ENCODE measurements around the gene SHROOM3.
A peak's percentile ranks its signal among the peaks of the same experiment; 100 is the strongest.

The SHROOM3 gene

GRCh38 chr4:76426272-76426671 is 8.8 kb upstream of the SHROOM3 start:
- Mint-ChIP-seq H3K36me3 (ENCODE audit: low read depth) (no peaks in the 10 kb centered on the region), H3K27me3 (ENCODE audit: low read depth) (no peaks in the 10 kb centered on the region), H3K4me3 (no peak overlapping the region), H3K4me1 (no peaks in the 10 kb centered on the region), H3K9me3 (no peaks in the 10 kb centered on the region), H3K27ac (peak overlapping the region in 2 of 3 experiments; percentile 42 to 79)
- TF ChIP-seq CTCF (IDR thresholded peaks at IDR 0.05; ENCODE audit: unreplicated experiment in 3 of 3): peak in 2 of 3 experiments; percentile 25 to 31

- Mint-ChIP-seq H3K4me3 (no peak overlapping the region), H3K27ac (no peak overlapping the region), H3K4me1 (peaks cover 1% of the 10 kb centered on the region), H3K27me3 (ENCODE audit: low read depth) (no peaks in the 10 kb centered on the region), H3K9me3 (no peaks in the 10 kb centered on the region), H3K36me3 (ENCODE audit: low read depth) (no peaks in the 10 kb centered on the region)
- no peak for TF ChIP-seq CTCF (IDR thresholded peaks at IDR 0.05; ENCODE audit: unreplicated experiment in 3 of 3)
These were observed 5.4 kb upstream of the SHROOM3 start for GRCh38 chr4:76429636-76430035.

GRCh38 chr4:76430519-76431388 is 4.3 kb upstream of the SHROOM3 start:
- TF ChIP-seq CTCF (IDR thresholded peaks at IDR 0.05; ENCODE audit: unreplicated experiment in 3 of 3): peak; percentile 67 to 80 (median 68)
- Mint-ChIP-seq H3K36me3 (ENCODE audit: low read depth) (no peaks in the 10 kb centered on the region), H3K4me1 (peaks cover 12% of the 10 kb centered on the region), H3K4me3 (no peak overlapping the region), H3K27ac (no peak overlapping the region), H3K27me3 (ENCODE audit: low read depth) (peaks cover 4% of the 10 kb centered on the region), H3K9me3 (no peaks in the 10 kb centered on the region)

GRCh38 chr4:76435528-76436319 is 695 bp downstream of the SHROOM3 start:
- peaks cover 15% of the 10 kb centered on the region for H3K4me1 Mint-ChIP-seq
- H3K9me3 Mint-ChIP-seq: no peaks in the 10 kb centered on the region
- peak overlapping the region; percentile 54 to 86 (median 76) for H3K27ac Mint-ChIP-seq
- no peaks in the 10 kb centered on the region for H3K36me3 Mint-ChIP-seq (ENCODE audit: low read depth)
- TF ChIP-seq CTCF (IDR thresholded peaks at IDR 0.05; ENCODE audit: unreplicated experiment in 3 of 3): no peak
- peak overlapping the region; percentile 73 to 83 (median 83) for H3K4me3 Mint-ChIP-seq
- H3K27me3 Mint-ChIP-seq (ENCODE audit: low read depth): peaks cover 5% of the 10 kb centered on the region

- Mint-ChIP-seq H3K4me3 (no peak overlapping the region), H3K27me3 (ENCODE audit: low read depth) (peaks cover 5% of the 10 kb centered on the region), H3K27ac (no peak overlapping the region), H3K4me1 (peaks cover 15% of the 10 kb centered on the region), H3K36me3 (ENCODE audit: low read depth) (no peaks in the 10 kb centered on the region), H3K9me3 (no peaks in the 10 kb centered on the region)
- no peak for TF ChIP-seq CTCF (IDR thresholded peaks at IDR 0.05; ENCODE audit: unreplicated experiment in 3 of 3)
These were observed 4.5 kb downstream of the SHROOM3 start for GRCh38 chr4:76439491-76439890.

Measured in nephron (organoid).